K562 (cell line): ENCODE results near the gene MAP2K7. TPM values are rescaled to one million over a fixed set of nuclear protein-coding genes. Genes with fewer than 3 reads are reported as not detected.

ENCODE experiments used
- ATF4 ChIP-seq: fragments of 450-650 bp; formaldehyde crosslinking; IDR thresholded peaks from 2 replicates; pipeline ENCODE4 v1.4.0; 2022; ENCODE audit warnings: mild to moderate bottlenecking, moderate library complexity
- BRD4 ChIP-seq: fragments of 200-600 bp; sonication (generic); IDR thresholded peaks from 2 replicates; pipeline ENCODE4 v1.6.1; 2017; ENCODE audit warnings: inconsistent platforms
- HMGXB4 ChIP-seq: sonication (generic); formaldehyde crosslinking; IDR thresholded peaks from 2 replicates; pipeline ENCODE4 v1.8.1; 2023; ENCODE audit warnings: mild to moderate bottlenecking, missing genetic modification reagents
- ILK ChIP-seq: fragments of 450-650 bp; IDR thresholded peaks from 2 replicates; pipeline ENCODE4 v1.6.1; 2016; ENCODE audit warnings: missing genetic modification characterization, low read depth, mild to moderate bottlenecking, missing compliant biosample characterization, moderate library complexity, borderline replicate concordance
- POLR2H ChIP-seq: IDR thresholded peaks from 2 replicates; pipeline ENCODE4 v1.6.1; 2016; ENCODE audit warnings: missing genetic modification characterization, low read depth, mild to moderate bottlenecking, control low read depth, missing compliant biosample characterization, moderate library complexity
- SP1 ChIP-seq: sonication (generic); formaldehyde crosslinking; IDR thresholded peaks from 2 replicates; pipeline ENCODE4 v1.8.1; 2022; ENCODE audit warnings: mild to moderate bottlenecking, missing genetic modification reagents
- STAG1 ChIP-seq: sonication (generic); formaldehyde crosslinking; IDR thresholded peaks from 2 replicates; pipeline ENCODE4 v1.5.0; 2020; ENCODE audit warnings: missing genetic modification reagents, borderline replicate concordance
- TFAP4 ChIP-seq: sonication (generic); formaldehyde crosslinking; IDR thresholded peaks from 2 replicates; pipeline ENCODE4 v1.8.0; 2022; ENCODE audit warnings: missing genetic modification reagents, mild to moderate bottlenecking, moderate library complexity, borderline replicate concordance
- TSHZ1 ChIP-seq: fragments of 250-450 bp; sonication (Bioruptor Pico); IDR thresholded peaks from 2 replicates; pipeline ENCODE4 v1.4.0; 2020; ENCODE audit warnings: mild to moderate bottlenecking, moderate library complexity
- UBTF ChIP-seq, 2 experiments: IDR thresholded peaks; 2 replicates each; pipeline ENCODE4 v1.6.1; 2012; ENCODE audit warnings: improper control_type of control experiment in 2 of 2, low read depth in 2 of 2, low read length in 2 of 2, borderline replicate concordance in 1 of 2
- ZBTB11 ChIP-seq, 3 experiments: fragments of 200-800 bp in 1 of 3; fragments of 250-450 bp in 1 of 3; fragments of 450-650 bp in 1 of 3; sonication (Bioruptor Pico) in 1 of 3; sonication (Bioruptor generic) in 1 of 3; formaldehyde crosslinking in 1 of 3; IDR thresholded peaks; 2 replicates each; pipeline versions ENCODE4 v1.6.1 to v1.8.0; 2016 to 2022; ENCODE audit warnings: mild to moderate bottlenecking in 2 of 3, missing genetic modification characterization in 2 of 3, missing compliant biosample characterization in 1 of 3, moderate library complexity in 1 of 3
- polyA plus RNA-seq, 8 experiments: library from polyadenylated mRNA; depleted of rRNA in 4 of 8; stranded (reverse) in 5 of 8; unstranded in 3 of 8; fragments of >200 nt; fragmentation: Nextera tagmentation in 2 of 8; fragmentation: Illumina TruSeq in 1 of 8; extraction: Ambion mirVana in 2 of 8; extraction: Trizol in 1 of 8; gene quantifications; 2 replicates each; pipeline versions ENCODE4 v1.2.1 to v1.2.3, GENCODE V29; 2011 to 2014; ENCODE audit warnings: inconsistent platforms in 1 of 8, missing spikeins in 1 of 8
- total RNA-seq, 7 experiments: library from RNA; depleted of rRNA in 6 of 7; stranded (reverse); fragments of >200 nt in 6 of 7; fragmentation: Illumina TruSeq in 2 of 7; extraction: Trizol in 2 of 7; gene quantifications; 2 replicates each; pipeline versions ENCODE4 v1.2.1 to v1.2.3, GENCODE V29; 2011 to 2021; ENCODE audit warnings: low replicate concordance in 1 of 7

Gene MAP2K7
- total and polyA plus RNA-seq, 9 of the 15 experiments (the other 6 are each of a cell fraction or from before 2014, with no cell fraction given) = 0.51 to 45.8 (median 14.1) TPM

- TF ChIP-seq TSHZ1 (no peak), STAG1 (peak; percentile 58; the same call in 1 of the 2 replicates), BRD4 (no peak), HMGXB4 (CRISPR knock-in tag) (peak; percentile 90; the same call in 1 of the 2 replicates), SP1 (CRISPR knock-in tag) (peak; percentile 84), POLR2H (tag) (no peak), TFAP4 (0 out of 2 replicates have a peak, but pooled peaks have one; percentile 24), ATF4 (no peak), ILK (tag) (no peak), UBTF (IDR thresholded peaks at IDR 0.05; ENCODE audit: borderline replicate concordance in 1 of 2, low read depth in 2 of 2, low read length in 2 of 2) (peak; percentile 82 to 94; a peak in 3 of 4 replicates), ZBTB11 (CRISPR knock-in tag; IDR thresholded peaks at IDR 0.05) (peak in 1 of 3 experiments; percentile 37; a peak in 1 of 6 replicates)
These were observed 34.8 kb upstream of the MAP2K7 start (continued) for GRCh38 chr19:7868671-7869452.
